Measurements from ENCODE around the gene ABCA3. TPM values are rescaled to one million over a fixed set of nuclear protein-coding genes. Genes with fewer than 3 reads are reported as not detected.

The ABCA3 gene
- total RNA-seq, 1 donor from 2014 or later, result 25.9 TPM

DNA sequence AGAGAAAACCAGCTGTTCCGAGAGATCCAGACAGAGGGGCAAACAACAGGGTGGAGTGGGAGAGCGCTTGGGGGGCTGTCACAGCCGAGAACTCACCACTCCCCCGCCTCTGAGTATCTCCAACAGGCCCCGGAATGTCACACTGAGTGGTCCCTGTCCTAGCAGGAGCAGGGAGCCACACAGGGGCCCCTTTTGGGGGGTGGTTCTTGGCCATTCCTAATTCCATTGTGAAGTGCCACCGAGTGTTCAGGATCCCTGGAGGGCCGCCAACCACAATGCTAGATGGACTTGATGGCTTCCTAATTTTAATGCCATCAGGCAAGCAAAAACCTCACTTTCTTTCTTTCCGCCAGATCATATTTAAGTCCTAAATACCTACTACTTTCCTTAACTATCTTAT lies 16.8 kb downstream of the ABCA3 start:
- H3K36me3 ChIP-seq, result peaks cover 45 to 48% of the 10 kb centered on the region in 2 donors
- DNase-seq (ENCODE audit: low spot score in 2 of 2), result no peak

DNA sequence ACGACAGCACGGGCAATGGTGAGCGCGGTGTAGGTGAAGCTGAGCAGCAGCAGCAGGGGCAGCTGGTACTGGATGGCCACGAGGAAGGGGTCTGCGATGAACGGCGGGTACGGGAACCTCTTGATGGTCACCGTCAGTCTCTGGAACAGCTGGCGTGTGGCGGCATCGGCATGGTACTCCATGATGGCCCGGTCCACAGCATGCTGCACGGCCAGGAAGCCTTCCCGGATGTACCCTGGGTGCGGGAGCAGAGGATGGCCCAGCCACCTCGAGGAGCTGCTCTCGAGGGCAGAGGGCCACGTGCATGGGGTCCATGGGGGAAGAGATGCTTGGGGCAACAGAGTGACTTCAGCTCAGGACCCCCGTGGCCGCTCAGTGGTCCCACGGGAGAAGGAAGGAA lies 20.9 kb downstream of the ABCA3 start:
- Histone ChIP-seq H3K27me3 (no peaks in the 10 kb centered on the region), H3K9me3 (no peaks in the 10 kb centered on the region), H3K36me3 (peaks cover 32 to 48% of the 10 kb centered on the region in 2 donors), H3K4me1 (no peaks in the 10 kb centered on the region), H3K27ac (no peak overlapping the region), H3K4me3 (no peak overlapping the region)
- intact Hi-C loops (cut with DNase I), result no loop called here
- TF ChIP-seq, protein P1, sequence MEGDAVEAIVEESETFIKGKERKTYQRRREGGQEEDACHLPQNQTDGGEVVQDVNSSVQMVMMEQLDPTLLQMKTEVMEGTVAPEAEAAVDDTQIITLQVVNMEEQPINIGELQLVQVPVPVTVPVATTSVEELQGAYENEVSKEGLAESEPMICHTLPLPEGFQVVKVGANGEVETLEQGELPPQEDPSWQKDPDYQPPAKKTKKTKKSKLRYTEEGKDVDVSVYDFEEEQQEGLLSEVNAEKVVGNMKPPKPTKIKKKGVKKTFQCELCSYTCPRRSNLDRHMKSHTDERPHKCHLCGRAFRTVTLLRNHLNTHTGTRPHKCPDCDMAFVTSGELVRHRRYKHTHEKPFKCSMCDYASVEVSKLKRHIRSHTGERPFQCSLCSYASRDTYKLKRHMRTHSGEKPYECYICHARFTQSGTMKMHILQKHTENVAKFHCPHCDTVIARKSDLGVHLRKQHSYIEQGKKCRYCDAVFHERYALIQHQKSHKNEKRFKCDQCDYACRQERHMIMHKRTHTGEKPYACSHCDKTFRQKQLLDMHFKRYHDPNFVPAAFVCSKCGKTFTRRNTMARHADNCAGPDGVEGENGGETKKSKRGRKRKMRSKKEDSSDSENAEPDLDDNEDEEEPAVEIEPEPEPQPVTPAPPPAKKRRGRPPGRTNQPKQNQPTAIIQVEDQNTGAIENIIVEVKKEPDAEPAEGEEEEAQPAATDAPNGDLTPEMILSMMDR (IDR thresholded peaks at IDR 0.05), result no peak
- DNase-seq (ENCODE audit: low spot score in 2 of 2), result no peak

More for the DNA sequence above, 16.8 kb downstream of the ABCA3 start:
- H3K27me3 ChIP-seq, result no peaks in the 10 kb centered on the region
- TF ChIP-seq, protein P1 (IDR thresholded peaks at IDR 0.05), result no peak
- no peaks in the 10 kb centered on the region for H3K4me1 ChIP-seq
- H3K27ac ChIP-seq, result no peak overlapping the region
- H3K9me3 ChIP-seq, result no peaks in the 10 kb centered on the region
- no peak overlapping the region for H3K4me3 ChIP-seq
- intact Hi-C loops (cut with DNase I), result no loop called here

DNA sequence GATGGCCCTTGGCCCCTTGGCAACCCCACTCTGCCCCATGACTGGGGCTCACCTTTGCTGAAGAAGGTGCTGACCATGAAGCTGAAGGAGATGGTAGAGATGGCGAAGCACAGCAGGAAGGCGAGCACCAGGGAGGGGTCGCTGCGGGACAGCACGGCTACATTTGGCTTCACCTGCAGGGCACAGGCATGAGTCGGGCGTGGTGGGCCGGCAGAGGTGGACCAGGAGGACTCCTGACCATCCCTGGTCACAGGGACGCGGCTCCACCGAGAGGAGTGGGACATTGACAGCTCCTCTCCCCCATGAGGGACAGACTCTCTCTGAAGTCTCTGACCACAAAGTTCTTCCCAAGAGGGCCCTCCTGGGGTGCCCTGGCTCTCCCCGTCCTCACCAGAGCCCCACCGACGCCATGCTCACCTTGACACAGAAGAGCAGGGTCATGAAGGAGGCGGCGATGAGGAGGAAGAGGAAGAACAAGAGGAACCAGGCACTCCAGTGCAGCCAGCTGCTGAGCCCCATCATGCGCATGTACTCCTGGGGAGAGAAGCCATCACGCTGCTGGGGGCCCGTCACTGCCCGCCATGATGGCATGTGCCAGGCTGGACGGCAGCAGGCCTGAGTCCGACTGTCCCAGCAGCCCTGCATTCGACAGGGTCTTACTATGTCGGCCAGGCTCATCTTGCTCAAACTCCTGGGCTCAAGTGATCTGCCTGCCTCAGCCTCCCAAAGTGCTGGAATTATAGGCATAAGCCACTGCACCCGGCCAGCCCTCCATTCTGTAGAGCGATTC lies 23.1 kb downstream of the ABCA3 start:
- Histone ChIP-seq H3K27me3 (no peaks in the 10 kb centered on the region), H3K9me3 (no peaks in the 10 kb centered on the region), H3K4me3 (no peak overlapping the region), H3K27ac (no peak overlapping the region), H3K36me3 (peaks cover 17 to 42% of the 10 kb centered on the region in 2 donors), H3K4me1 (no peaks in the 10 kb centered on the region)
- TF ChIP-seq, protein P1 (IDR thresholded peaks at IDR 0.05), result no peak
- DNase-seq (ENCODE audit: low spot score in 2 of 2), result no peak
- intact Hi-C loops (cut with DNase I), result no loop called here

DNA sequence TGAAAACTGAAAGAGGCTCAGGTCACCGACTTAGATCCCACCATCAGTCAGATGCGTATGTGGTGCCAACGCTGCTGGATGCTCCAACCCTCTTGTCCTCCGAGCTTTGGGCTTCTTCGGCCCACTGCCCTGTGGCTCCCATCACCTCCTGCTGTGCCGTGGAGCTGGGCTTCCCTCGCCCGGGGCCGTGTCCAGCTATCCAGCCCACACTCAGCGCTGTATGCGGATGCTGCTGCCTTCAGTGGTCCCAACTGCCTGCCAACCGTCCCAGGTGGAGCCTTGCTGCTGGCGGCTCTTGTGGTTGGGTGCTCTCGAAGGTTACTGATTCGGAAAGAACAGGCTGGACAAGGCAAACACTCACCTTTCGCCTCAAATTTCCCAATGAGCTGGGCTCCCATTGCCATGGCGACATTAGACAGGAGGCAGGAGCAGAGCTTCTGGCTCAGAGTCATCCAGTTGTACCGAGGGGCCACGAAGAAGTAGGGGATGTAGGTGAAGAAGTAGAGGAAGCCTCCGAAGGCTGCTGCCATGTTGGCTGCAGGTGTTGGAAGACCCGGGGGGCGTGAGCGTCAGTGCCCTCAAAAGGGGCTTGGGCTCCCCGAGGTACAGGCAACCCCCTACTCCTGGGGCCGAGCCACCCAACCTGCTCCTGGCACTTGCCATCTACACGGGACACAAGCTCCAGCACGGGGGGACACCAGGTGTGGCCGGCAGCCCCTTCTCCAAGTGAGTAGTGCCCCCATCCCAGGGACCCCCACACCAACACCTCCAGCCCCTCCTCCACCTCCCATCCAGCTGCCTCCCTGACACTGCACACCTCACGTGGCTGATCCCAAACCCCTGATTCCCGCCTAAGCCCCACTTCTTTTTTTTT lies 32.2 kb downstream of the ABCA3 start:
- Histone ChIP-seq H3K27me3 (no peaks in the 10 kb centered on the region), H3K36me3 (peaks cover 14 to 27% of the 10 kb centered on the region in 2 donors), H3K9me3 (no peaks in the 10 kb centered on the region), H3K27ac (no peak overlapping the region), H3K4me3 (no peak overlapping the region), H3K4me1 (no peaks in the 10 kb centered on the region)
- intact Hi-C loops (cut with DNase I), result no loop called here
- TF ChIP-seq, protein P1 (IDR thresholded peaks at IDR 0.05), result no peak
- no peak for DNase-seq (ENCODE audit: low spot score in 2 of 2)

DNA sequence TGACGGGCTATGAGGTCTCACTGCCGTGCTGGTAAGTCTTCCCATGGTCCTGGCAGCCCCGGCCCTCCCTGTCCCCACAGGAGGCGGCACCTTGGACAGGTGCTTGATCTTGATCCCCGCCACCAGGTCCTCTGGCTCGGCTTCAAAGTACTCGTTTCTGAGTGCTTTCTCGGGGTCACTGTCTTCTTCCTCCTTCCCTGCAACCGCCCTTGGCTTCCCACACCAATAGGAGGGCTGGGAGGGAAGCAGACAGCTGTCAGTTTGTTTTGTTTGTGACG lies 40.7 kb downstream of the ABCA3 start:
- no peak for DNase-seq (ENCODE audit: low spot score in 2 of 2)
- TF ChIP-seq, protein P1 (IDR thresholded peaks at IDR 0.05), result no peak
- Histone ChIP-seq H3K9me3 (no peaks in the 10 kb centered on the region), H3K27ac (no peak overlapping the region), H3K27me3 (no peaks in the 10 kb centered on the region), H3K4me3 (no peak overlapping the region), H3K36me3 (peaks cover 33 to 45% of the 10 kb centered on the region in 2 donors), H3K4me1 (no peaks in the 10 kb centered on the region)
- intact Hi-C loops (cut with DNase I), result no loop called here

Measured in ascending aorta (tissue), 2 donors.